ENCODE data around the gene HDAC1. TPM values are rescaled to one million over a fixed set of nuclear protein-coding genes. Genes with fewer than 3 reads are reported as not detected.

The HDAC1 gene
- polyA plus RNA-seq, 1 of the 3 experiments (the other 2 are of a cell fraction): 172 TPM

- 0% methylated on average over 2 of the region's 95 CpGs for WGBS (ENCODE audit: low lambda C conversion rate)
- no peaks in the 10 kb centered on the region for H3K9me3 ChIP-seq
- peak within 1 kb of the TSS; percentile 84 to 92 for H3K4me3 ChIP-seq (ENCODE audit: low read depth in 2 of 2, low read length in 1 of 2)
- H3K36me3 ChIP-seq (replicated peaks in 1 of 2; ENCODE audit: control insufficient read depth in 1 of 2, insufficient read depth in 2 of 2, low read length in 1 of 2): peaks cover 14 to 33% of the 10 kb centered on the region in 2 experiments
- 0 out of 2 replicates have a peak within 1 kb of the TSS, but pooled peaks have one; percentile 59 for H2AFZ ChIP-seq (ENCODE audit: low read depth)
- DNase-seq: peak; percentile 96
- no peaks in the 10 kb centered on the region for H3K27me3 ChIP-seq (ENCODE audit: insufficient read depth)
- H3K9me2 ChIP-seq: no peaks in the 10 kb centered on the region
- peak within 1 kb of the TSS; percentile 36 to 81; a peak in 3 of 4 replicates for H3K27ac ChIP-seq (ENCODE audit: low read depth in 2 of 2, low read length in 1 of 2)
- peak within 1 kb of the TSS; percentile 96 for H3K9ac ChIP-seq
- peaks cover 18% of the 10 kb centered on the region for H3F3A ChIP-seq (replicated peaks; ENCODE audit: insufficient read depth)
- H3K79me2 ChIP-seq (ENCODE audit: insufficient read depth): peaks cover 44% of the 10 kb centered on the region
- H3K4me2 ChIP-seq: peak within 1 kb of the TSS; percentile 98
- peaks cover 8 to 31% of the 10 kb centered on the region in 2 experiments; a peak in 3 of 4 replicates for H3K4me1 ChIP-seq (ENCODE audit: control insufficient read depth in 1 of 2, insufficient read depth in 2 of 2, low read depth in 1 of 2, low read length in 1 of 2)
- ChIA-PET POLR2A (interaction anchor here (0.5 to 2.1 kb wide), 18 partner anchors 9 to 791 kb away, joined by 3 to 24 read pairs (median 4); partner anchors contain the start of genes BSDC1, CCDC28B, HDAC1 and TXLNA), CTCF (interaction anchor here (0.6 to 3.7 kb wide), 9 partner anchors 9 to 376 kb away, joined by 3 to 24 read pairs (median 4); partner anchors contain the start of gene BSDC1)
- peaks cover 31% of the 10 kb centered on the region for H4K20me1 ChIP-seq (ENCODE audit: insufficient read depth)
- TF ChIP-seq YY1 (IDR thresholded peaks at IDR 0.05; ENCODE audit: low read depth) (no peak), RAD21 (IDR thresholded peaks at IDR 0.05; ENCODE audit: low read length) (no peak), MXI1 (IDR thresholded peaks at IDR 0.05; ENCODE audit: low read depth, low read length) (peak; percentile 45; the same call in 1 of the 2 replicates), SIN3A (IDR thresholded peaks at IDR 0.05; ENCODE audit: borderline replicate concordance, low read depth, low read length) (peak; percentile 91; the same call in 1 of the 2 replicates), USF1 (IDR thresholded peaks at IDR 0.05; ENCODE audit: borderline replicate concordance, low read depth) (no peak), NFIC (IDR thresholded peaks at IDR 0.05; ENCODE audit: borderline replicate concordance) (no peak; the same call in 1 of the 2 replicates), TAF1 (IDR thresholded peaks at IDR 0.05; ENCODE audit: borderline replicate concordance, low read depth, low read length) (peak; percentile 98), FOSL2 (IDR thresholded peaks at IDR 0.05; ENCODE audit: borderline replicate concordance, low read depth) (no peak), MEF2A (IDR thresholded peaks at IDR 0.05; ENCODE audit: borderline replicate concordance, low read depth) (no peak), NRF1 (IDR thresholded peaks at IDR 0.05; ENCODE audit: low read depth, low read length) (peak; percentile 66), REST (IDR thresholded peaks at IDR 0.05; ENCODE audit: low read depth, low read length) (peak; percentile 75), JUND (IDR thresholded peaks at IDR 0.05) (no peak), RFX5 (IDR thresholded peaks at IDR 0.05; ENCODE audit: low read length) (no peak), GATA2 (CRISPR knock-in tag; IDR thresholded peaks at IDR 0.05) (no peak), RXRA (IDR thresholded peaks at IDR 0.05; ENCODE audit: borderline replicate concordance, low read depth) (no peak), FOXJ3 (CRISPR knock-in tag; IDR thresholded peaks at IDR 0.05) (no peak), PBX3 (IDR thresholded peaks at IDR 0.05) (no peak; the same call in 1 of the 2 replicates)
- TF ChIP-seq, protein P1, sequence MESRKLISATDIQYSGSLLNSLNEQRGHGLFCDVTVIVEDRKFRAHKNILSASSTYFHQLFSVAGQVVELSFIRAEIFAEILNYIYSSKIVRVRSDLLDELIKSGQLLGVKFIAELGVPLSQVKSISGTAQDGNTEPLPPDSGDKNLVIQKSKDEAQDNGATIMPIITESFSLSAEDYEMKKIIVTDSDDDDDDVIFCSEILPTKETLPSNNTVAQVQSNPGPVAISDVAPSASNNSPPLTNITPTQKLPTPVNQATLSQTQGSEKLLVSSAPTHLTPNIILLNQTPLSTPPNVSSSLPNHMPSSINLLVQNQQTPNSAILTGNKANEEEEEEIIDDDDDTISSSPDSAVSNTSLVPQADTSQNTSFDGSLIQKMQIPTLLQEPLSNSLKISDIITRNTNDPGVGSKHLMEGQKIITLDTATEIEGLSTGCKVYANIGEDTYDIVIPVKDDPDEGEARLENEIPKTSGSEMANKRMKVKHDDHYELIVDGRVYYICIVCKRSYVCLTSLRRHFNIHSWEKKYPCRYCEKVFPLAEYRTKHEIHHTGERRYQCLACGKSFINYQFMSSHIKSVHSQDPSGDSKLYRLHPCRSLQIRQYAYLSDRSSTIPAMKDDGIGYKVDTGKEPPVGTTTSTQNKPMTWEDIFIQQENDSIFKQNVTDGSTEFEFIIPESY (IDR thresholded peaks at IDR 0.05; ENCODE audit: borderline replicate concordance, low read depth): no peak
- TF ChIP-seq, protein P2, sequence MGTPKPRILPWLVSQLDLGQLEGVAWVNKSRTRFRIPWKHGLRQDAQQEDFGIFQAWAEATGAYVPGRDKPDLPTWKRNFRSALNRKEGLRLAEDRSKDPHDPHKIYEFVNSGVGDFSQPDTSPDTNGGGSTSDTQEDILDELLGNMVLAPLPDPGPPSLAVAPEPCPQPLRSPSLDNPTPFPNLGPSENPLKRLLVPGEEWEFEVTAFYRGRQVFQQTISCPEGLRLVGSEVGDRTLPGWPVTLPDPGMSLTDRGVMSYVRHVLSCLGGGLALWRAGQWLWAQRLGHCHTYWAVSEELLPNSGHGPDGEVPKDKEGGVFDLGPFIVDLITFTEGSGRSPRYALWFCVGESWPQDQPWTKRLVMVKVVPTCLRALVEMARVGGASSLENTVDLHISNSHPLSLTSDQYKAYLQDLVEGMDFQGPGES (IDR thresholded peaks at IDR 0.05; ENCODE audit: low read depth, low read length): no peak
- TF ChIP-seq, protein P3, sequence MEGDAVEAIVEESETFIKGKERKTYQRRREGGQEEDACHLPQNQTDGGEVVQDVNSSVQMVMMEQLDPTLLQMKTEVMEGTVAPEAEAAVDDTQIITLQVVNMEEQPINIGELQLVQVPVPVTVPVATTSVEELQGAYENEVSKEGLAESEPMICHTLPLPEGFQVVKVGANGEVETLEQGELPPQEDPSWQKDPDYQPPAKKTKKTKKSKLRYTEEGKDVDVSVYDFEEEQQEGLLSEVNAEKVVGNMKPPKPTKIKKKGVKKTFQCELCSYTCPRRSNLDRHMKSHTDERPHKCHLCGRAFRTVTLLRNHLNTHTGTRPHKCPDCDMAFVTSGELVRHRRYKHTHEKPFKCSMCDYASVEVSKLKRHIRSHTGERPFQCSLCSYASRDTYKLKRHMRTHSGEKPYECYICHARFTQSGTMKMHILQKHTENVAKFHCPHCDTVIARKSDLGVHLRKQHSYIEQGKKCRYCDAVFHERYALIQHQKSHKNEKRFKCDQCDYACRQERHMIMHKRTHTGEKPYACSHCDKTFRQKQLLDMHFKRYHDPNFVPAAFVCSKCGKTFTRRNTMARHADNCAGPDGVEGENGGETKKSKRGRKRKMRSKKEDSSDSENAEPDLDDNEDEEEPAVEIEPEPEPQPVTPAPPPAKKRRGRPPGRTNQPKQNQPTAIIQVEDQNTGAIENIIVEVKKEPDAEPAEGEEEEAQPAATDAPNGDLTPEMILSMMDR (IDR thresholded peaks at IDR 0.05): no peak
Measured at GRCh38 chr1:32335790-32336590, 44.1 kb downstream of the HDAC1 start, which contains the start of gene MARCKSL1. MARCKSL1 (minus strand) TSS chr1:32336233; CDS start chr1:32336033, 200 bp downstream.
